B cell (primary cell): ENCODE results near the gene ANKRD13D. TPM values are rescaled to one million over a fixed set of nuclear protein-coding genes. Genes with fewer than 3 reads are reported as not detected.
A peak's percentile ranks its signal among the peaks of the same experiment; 100 is the strongest.

Experiments
- ATAC-seq: fragments of 200-7000 bp; cut with Tn5 transposase; one replicate; pipeline ENCODE4 v1.10.0; 2021; ENCODE audit warnings: low read depth, mild to moderate bottlenecking, moderate number of reproducible peaks, moderate library complexity
- CTCF ChIA-PET: fragments of 350-600 bp; sonication (Branson Sonifier 250); formaldehyde crosslinking; loops from one replicate; lab custom pipeline; 2021; ENCODE audit warnings: antibody characterized with exemption, inconsistent platforms; lab: Charles Lee
- POLR2A ChIA-PET: fragments of 350-600 bp; sonication (Branson Sonifier 250); formaldehyde crosslinking; loops from one replicate; lab custom pipeline; 2021; ENCODE audit warnings: antibody characterized with exemption; lab: Charles Lee
- DNase-seq: peaks from one replicate; pipeline ENCODE4 v3.0.0; 2013
- H2AFZ ChIP-seq: 2 replicates; pipeline ENCODE4 v1.6.1; 2012; ENCODE audit warnings: mild to moderate bottlenecking, low read depth, low read length; ENCODE audit not compliant: insufficient read depth, poor library complexity, severe bottlenecking
- H3K27ac ChIP-seq, 2 donors: 1 replicate in 1 of 2; 2 replicates in 1 of 2; pipeline ENCODE4 v1.5.1; 2012 to 2013; ENCODE audit warnings: low read length in 2 of 2, mild to moderate bottlenecking in 2 of 2, moderate library complexity in 1 of 2
- H3K27me3 ChIP-seq, 4 experiments: fragments of 200-600 bp in 1 of 4; sonication (generic) in 1 of 4; replicated peaks in 1 of 4; 1 replicate in 2 of 4; 2 replicates in 2 of 4; pipeline versions ENCODE4 v1.6.1 to v1.7.0; 2013 to 2016; ENCODE audit warnings: low read length in 3 of 4, mild to moderate bottlenecking in 2 of 4, mixed read lengths in 1 of 4, moderate library complexity in 1 of 4; ENCODE audit not compliant: insufficient read depth in 4 of 4, control insufficient read depth in 3 of 4; ENCODE audit errors: control extremely low read depth in 1 of 4
- H3K36me3 ChIP-seq, 2 experiments: replicated peaks in 1 of 2; 1 replicate in 1 of 2; 2 replicates in 1 of 2; pipeline versions ENCODE4 v1.6.1 to v1.7.1; 2013; ENCODE audit warnings: low read length in 1 of 2; ENCODE audit not compliant: insufficient read depth in 2 of 2, control insufficient read depth in 1 of 2; ENCODE audit errors: control extremely low read depth in 1 of 2, extremely low read depth in 1 of 2
- H3K4me1 ChIP-seq, 2 donors: fragments of 200-600 bp in 1 of 2; sonication (generic) in 1 of 2; 1 replicate in 1 of 2; 2 replicates in 1 of 2; pipeline versions ENCODE4 v1.5.1 to v1.6.1; 2013 to 2017; ENCODE audit warnings: low read length in 2 of 2; ENCODE audit not compliant: control insufficient read depth in 2 of 2, insufficient read depth in 2 of 2
- H3K4me2 ChIP-seq: replicated peaks from 2 replicates; pipeline ENCODE3; 2012; ENCODE audit warnings: mild to moderate bottlenecking, low read depth, low read length; ENCODE audit not compliant: poor library complexity, severe bottlenecking
- H3K4me3 ChIP-seq, 5 experiments: fragments of 200-600 bp in 1 of 5; sonication (generic) in 1 of 5; 1 replicate in 3 of 5; 2 replicates in 2 of 5; pipeline versions ENCODE4 v1.5.1 to v1.7.0; 2011 to 2016; ENCODE audit warnings: low read length in 4 of 5, mild to moderate bottlenecking in 4 of 5, low read depth in 2 of 5, control low read depth in 1 of 5, moderate library complexity in 1 of 5; ENCODE audit not compliant: insufficient read depth in 1 of 5; ENCODE audit errors: control extremely low read depth in 1 of 5, extremely low read depth in 1 of 5
- H3K79me2 ChIP-seq: fragments of 200-600 bp; sonication (generic); one replicate; pipeline ENCODE4 v1.6.0; 2016; ENCODE audit warnings: low read length; ENCODE audit not compliant: control insufficient read depth, insufficient read depth
- H3K9ac ChIP-seq: fragments of 200-600 bp; sonication (generic); 2 replicates; pipeline ENCODE4 v1.6.1; 2017; ENCODE audit warnings: mild to moderate bottlenecking, low read length, moderate library complexity
- H3K9me3 ChIP-seq, 3 donors: one replicate each; pipeline versions ENCODE4 v1.6.1 to v1.7.1; 2013; ENCODE audit warnings: low read length in 2 of 3; ENCODE audit not compliant: control insufficient read depth in 2 of 3, insufficient read depth in 1 of 3; ENCODE audit errors: control extremely low read depth in 1 of 3
- H4K20me1 ChIP-seq: 2 replicates; pipeline ENCODE4 v1.6.0; 2012; ENCODE audit warnings: mild to moderate bottlenecking, low read length; ENCODE audit not compliant: insufficient read depth, control insufficient read depth, poor library complexity, severe bottlenecking
- H3K27ac Mint-ChIP-seq: one replicate; pipeline ENCODE4 v1.8.0; 2021; ENCODE audit warnings: mixed read lengths
- H3K27me3 Mint-ChIP-seq: one replicate; pipeline ENCODE4 v1.8.0; 2021; ENCODE audit warnings: mixed read lengths
- H3K4me1 Mint-ChIP-seq: one replicate; pipeline ENCODE4 v1.8.0; 2021; ENCODE audit warnings: mixed read lengths
- H3K4me3 Mint-ChIP-seq: one replicate; pipeline ENCODE4 v1.8.0; 2021; ENCODE audit warnings: mixed read lengths
- H3K9me3 Mint-ChIP-seq: one replicate; pipeline ENCODE4 v1.8.0; 2022; ENCODE audit warnings: mixed read lengths; ENCODE audit not compliant: insufficient read depth
- EZH2 ChIP-seq: IDR thresholded peaks from 2 replicates; pipeline ENCODE4 v1.6.1; 2012; ENCODE audit warnings: borderline replicate concordance, low read depth, mild to moderate bottlenecking, moderate library complexity, low read length; ENCODE audit not compliant: insufficient read depth, poor library complexity, severe bottlenecking
- WGBS: methylation state at CpG from one replicate; pipeline ENCODE4 v1.1.5; 2013; ENCODE audit warnings: missing lambda C conversion rate; ENCODE audit not compliant: insufficient coverage; 5-methylcytosine and 5-hydroxymethylcytosine counted together
- intact Hi-C: fragments of 100-400 bp; cut with micrococcal nuclease; formaldehyde crosslinking; loops from one replicate; pipeline ENCODE4 v1.10.0; 2022
- polyA minus RNA-seq: library from RNA; depleted of rRNA, polyadenylated mRNA; stranded (reverse); fragments of >200 nt; gene quantifications from 2 replicates; pipeline ENCODE4 v1.2.3, GENCODE V29; 2012
- polyA plus RNA-seq: library from polyadenylated mRNA; depleted of rRNA; stranded (reverse); fragments of >200 nt; gene quantifications from 2 replicates; pipeline ENCODE4 v1.2.3, GENCODE V29; 2012
- total RNA-seq, 2 donors: library from RNA; stranded (reverse); fragments of 120-200 nt in 1 of 2; gene quantifications; 1 replicate in 1 of 2; 2 replicates in 1 of 2; pipeline versions ENCODE4 v1.2.3 to v1.2.4, GENCODE V29; 2013 to 2022
- TF ChIP-seq, protein P1 (sequence below): fragments of 200-600 bp; IDR thresholded peaks from one replicate; pipeline ENCODE4 v1.8.0; 2022; ENCODE audit warnings: antibody characterized with exemption, mild to moderate bottlenecking

The ANKRD13D gene
- 189 and 197 TPM in 2 replicates for total RNA-seq
- 73.0 TPM for total RNA-seq (2013)
- 217 and 252 TPM in 2 replicates for polyA plus RNA-seq
- 73.1 and 101 TPM in 2 replicates for polyA minus RNA-seq

DNA sequence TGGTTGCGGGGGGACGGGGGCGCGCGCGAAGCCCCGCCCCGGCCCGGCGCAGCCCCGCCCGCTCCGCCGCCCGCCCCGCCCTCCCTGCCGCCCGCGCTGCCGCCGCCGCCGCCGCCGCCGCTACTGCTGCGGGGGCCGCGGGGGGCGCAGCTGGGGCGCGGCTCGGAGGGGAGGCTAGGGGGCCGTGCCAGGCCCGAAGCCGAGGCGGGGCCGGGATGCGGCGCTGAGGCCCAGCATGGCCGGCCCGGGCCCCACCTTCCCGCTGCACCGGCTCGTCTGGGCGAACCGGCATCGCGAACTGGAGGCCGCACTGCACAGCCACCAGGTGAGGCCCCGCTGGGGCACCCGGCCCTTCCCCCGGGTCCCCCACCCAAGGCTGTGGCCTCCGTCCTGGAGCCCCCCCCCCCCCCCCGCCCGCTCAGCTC, at the start of gene ANKRD13D:
Gene ANKRD13D (plus strand): TSS at position 78 of the 425 bp plus-strand sequence. CDS start 158 bp downstream, at position 236.
- CTCF ChIA-PET = interaction anchor here (0.6 to 4.3 kb wide), 11 partner anchors 12 to 93 kb away, joined by 3 to 35 read pairs (median 14); partner anchors contain the start of genes GRK2 and POLD4
- ATAC-seq (no peak), DNase-seq (no peak)
- TF ChIP-seq, protein P1, sequence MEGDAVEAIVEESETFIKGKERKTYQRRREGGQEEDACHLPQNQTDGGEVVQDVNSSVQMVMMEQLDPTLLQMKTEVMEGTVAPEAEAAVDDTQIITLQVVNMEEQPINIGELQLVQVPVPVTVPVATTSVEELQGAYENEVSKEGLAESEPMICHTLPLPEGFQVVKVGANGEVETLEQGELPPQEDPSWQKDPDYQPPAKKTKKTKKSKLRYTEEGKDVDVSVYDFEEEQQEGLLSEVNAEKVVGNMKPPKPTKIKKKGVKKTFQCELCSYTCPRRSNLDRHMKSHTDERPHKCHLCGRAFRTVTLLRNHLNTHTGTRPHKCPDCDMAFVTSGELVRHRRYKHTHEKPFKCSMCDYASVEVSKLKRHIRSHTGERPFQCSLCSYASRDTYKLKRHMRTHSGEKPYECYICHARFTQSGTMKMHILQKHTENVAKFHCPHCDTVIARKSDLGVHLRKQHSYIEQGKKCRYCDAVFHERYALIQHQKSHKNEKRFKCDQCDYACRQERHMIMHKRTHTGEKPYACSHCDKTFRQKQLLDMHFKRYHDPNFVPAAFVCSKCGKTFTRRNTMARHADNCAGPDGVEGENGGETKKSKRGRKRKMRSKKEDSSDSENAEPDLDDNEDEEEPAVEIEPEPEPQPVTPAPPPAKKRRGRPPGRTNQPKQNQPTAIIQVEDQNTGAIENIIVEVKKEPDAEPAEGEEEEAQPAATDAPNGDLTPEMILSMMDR = no peak
- TF ChIP-seq EZH2 = no peak
- WGBS = under 1% methylated on average over 52 of the region's 56 CpGs
- Histone ChIP-seq H3K4me2 (peak within 1 kb of the TSS; percentile 100), H3K4me1 (peaks cover 44 to 55% of the 10 kb centered on the region in 2 donors), H3K9me3 (no peaks in the 10 kb centered on the region), H3K9ac (peak within 1 kb of the TSS; percentile 92), H3K4me3 (peak within 1 kb of the TSS; percentile 46 to 86 (median 79)), H4K20me1 (peaks cover 29% of the 10 kb centered on the region), H3K36me3 (peaks cover 2 to 66% of the 10 kb centered on the region in 2 experiments), H3K27me3 (no peaks in the 10 kb centered on the region), H3K27ac (peak within 1 kb of the TSS; percentile 86 to 92), H2AFZ (peak within 1 kb of the TSS; percentile 84), H3K79me2 (peaks cover 38% of the 10 kb centered on the region)
- no peaks in the 10 kb centered on the region for H3K27me3 Mint-ChIP-seq
- intact Hi-C loops = loop anchor here (1.0 to 5.0 kb wide), 3 partner anchors 28 to 216 kb away; partner anchors contain the start of gene PITPNM1
- H3K4me1 Mint-ChIP-seq = peaks cover 50% of the 10 kb centered on the region
- POLR2A ChIA-PET = interaction anchor here (0.5 to 4.0 kb wide), 19 partner anchors 9 to 1649 kb away, joined by 3 to 131 read pairs (median 5); partner anchors contain the start of genes CLCF1, GRK2, POLD4 and PTPRCAP
- no peaks in the 10 kb centered on the region for H3K9me3 Mint-ChIP-seq
- H3K4me3 Mint-ChIP-seq = peak within 1 kb of the TSS; percentile 91
- peak within 1 kb of the TSS; percentile 97 for H3K27ac Mint-ChIP-seq
